ENCODE data around the gene IL33.

The IL33 gene, protein sequence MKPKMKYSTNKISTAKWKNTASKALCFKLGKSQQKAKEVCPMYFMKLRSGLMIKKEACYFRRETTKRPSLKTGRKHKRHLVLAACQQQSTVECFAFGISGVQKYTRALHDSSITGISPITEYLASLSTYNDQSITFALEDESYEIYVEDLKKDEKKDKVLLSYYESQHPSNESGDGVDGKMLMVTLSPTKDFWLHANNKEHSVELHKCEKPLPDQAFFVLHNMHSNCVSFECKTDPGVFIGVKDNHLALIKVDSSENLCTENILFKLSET

DNA sequence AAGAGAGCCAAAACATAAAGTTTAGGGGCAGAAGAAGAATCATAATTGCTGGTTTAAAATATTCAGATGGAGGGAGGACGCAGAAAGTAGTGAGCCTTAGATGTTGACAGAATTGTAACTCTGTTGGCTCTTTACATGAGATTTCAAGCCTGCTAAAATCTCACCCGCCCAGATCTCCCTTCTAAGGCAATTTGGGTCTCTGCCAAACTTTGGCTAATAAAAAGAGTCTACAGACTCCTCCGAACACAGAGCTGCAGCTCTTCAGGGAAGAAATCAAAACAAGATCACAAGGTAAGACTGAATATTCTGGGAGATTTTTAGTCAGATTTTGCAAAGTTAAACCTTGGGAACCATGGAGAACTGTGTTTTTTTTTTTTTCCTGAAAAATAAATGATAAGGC lies at the start of gene IL33:
TSS of gene IL33 (plus strand) at position 246 of the 400 bp plus-strand sequence. CDS start 25,888 bp downstream, outside the sequence.
- TF ChIP-seq ZNF70 (CRISPR knock-in tag; IDR thresholded peaks at IDR 0.05) (no peak), POU6F1 (CRISPR knock-in tag; IDR thresholded peaks at IDR 0.05; ENCODE audit: borderline replicate concordance, low read depth) (no peak), ISL1 (CRISPR knock-in tag; IDR thresholded peaks at IDR 0.05) (no peak), OSR1 (CRISPR knock-in tag; IDR thresholded peaks at IDR 0.05) (no peak), ESRRG (CRISPR knock-in tag; IDR thresholded peaks at IDR 0.05) (no peak), BACH2 (CRISPR knock-in tag; IDR thresholded peaks at IDR 0.05; ENCODE audit: borderline replicate concordance) (no peak), TCF4 (CRISPR knock-in tag; IDR thresholded peaks at IDR 0.05; ENCODE audit: borderline replicate concordance) (no peak), RARB (CRISPR knock-in tag; IDR thresholded peaks at IDR 0.05) (no peak), CREB5 (CRISPR knock-in tag; IDR thresholded peaks at IDR 0.05; ENCODE audit: low read depth) (no peak), ZNF565 (CRISPR knock-in tag; conservative IDR thresholded peaks at IDR 0.05; ENCODE audit: low read depth) (no peak), ZFP30 (CRISPR knock-in tag; IDR thresholded peaks at IDR 0.05) (no peak), GLIS3 (CRISPR knock-in tag; IDR thresholded peaks at IDR 0.05) (no peak), PPARA (CRISPR knock-in tag; IDR thresholded peaks at IDR 0.05; ENCODE audit: borderline replicate concordance) (no peak), CSDC2 (CRISPR knock-in tag; IDR thresholded peaks at IDR 0.05) (no peak), SNAI2 (CRISPR knock-in tag; IDR thresholded peaks at IDR 0.05) (no peak), TOX (CRISPR knock-in tag; IDR thresholded peaks at IDR 0.05; ENCODE audit: borderline replicate concordance) (no peak), ZNF8 (CRISPR knock-in tag; IDR thresholded peaks at IDR 0.05) (no peak), TSHZ2 (CRISPR knock-in tag; IDR thresholded peaks at IDR 0.05) (no peak)
- ATAC-seq: no peak

DNA sequence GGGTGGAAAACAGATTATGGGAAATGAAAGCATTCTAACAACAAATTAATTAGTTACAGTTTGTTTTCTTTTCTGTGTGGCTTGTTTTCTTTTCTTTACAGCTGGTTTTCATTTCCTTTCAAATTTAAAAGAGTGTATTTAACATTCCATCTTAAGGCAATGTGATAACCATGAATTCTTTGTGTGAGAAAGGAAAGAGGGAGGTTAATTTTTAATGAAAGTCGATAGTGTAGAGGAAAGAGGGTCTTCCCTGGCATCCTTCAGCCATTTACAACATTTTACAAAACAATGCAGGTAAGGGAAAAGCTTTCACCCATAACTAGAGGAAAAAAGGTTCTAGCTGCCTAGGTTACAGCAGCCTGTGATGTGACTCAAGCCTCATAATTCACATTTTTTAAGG lies 43.9 kb upstream of the IL33 start:
- TF ChIP-seq TCF4 (CRISPR knock-in tag; IDR thresholded peaks at IDR 0.05; ENCODE audit: borderline replicate concordance) (peak; percentile 60; the same call in 1 of the 2 replicates), CREB5 (CRISPR knock-in tag; IDR thresholded peaks at IDR 0.05; ENCODE audit: low read depth) (no peak)

DNA sequence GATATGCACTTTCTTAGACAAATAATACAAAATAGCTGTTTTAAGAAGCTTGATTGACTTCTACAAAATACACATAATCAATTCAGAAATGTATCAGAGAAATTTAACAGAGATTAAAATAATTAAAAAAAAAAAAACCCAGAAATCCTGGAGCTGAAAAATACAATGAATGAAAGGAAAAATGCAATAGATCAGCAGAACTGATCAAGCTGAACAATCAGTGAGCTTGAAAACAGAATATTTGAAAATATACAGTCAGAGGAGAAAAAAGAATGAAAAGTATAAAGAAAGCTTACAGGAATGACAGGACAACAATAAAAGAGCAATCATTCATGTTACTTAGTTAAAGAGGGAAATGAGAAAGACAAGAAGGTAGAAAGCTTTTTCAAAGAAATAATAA lies 41.7 kb upstream of the IL33 start:
- ATAC-seq: no peak
- no peak for TF ChIP-seq GLIS3 (CRISPR knock-in tag; IDR thresholded peaks at IDR 0.05)
- TF ChIP-seq, protein P1, sequence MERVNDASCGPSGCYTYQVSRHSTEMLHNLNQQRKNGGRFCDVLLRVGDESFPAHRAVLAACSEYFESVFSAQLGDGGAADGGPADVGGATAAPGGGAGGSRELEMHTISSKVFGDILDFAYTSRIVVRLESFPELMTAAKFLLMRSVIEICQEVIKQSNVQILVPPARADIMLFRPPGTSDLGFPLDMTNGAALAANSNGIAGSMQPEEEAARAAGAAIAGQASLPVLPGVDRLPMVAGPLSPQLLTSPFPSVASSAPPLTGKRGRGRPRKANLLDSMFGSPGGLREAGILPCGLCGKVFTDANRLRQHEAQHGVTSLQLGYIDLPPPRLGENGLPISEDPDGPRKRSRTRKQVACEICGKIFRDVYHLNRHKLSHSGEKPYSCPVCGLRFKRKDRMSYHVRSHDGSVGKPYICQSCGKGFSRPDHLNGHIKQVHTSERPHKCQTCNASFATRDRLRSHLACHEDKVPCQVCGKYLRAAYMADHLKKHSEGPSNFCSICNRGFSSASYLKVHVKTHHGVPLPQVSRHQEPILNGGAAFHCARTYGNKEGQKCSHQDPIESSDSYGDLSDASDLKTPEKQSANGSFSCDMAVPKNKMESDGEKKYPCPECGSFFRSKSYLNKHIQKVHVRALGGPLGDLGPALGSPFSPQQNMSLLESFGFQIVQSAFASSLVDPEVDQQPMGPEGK (CRISPR knock-in tag; IDR thresholded peaks at IDR 0.05; ENCODE audit: borderline replicate concordance): no peak
- TF ChIP-seq POU6F1 (CRISPR knock-in tag; IDR thresholded peaks at IDR 0.05; ENCODE audit: borderline replicate concordance, low read depth): no peak
- no peak for TF ChIP-seq ISL1 (CRISPR knock-in tag; IDR thresholded peaks at IDR 0.05)
- no peak for TF ChIP-seq TOX (CRISPR knock-in tag; IDR thresholded peaks at IDR 0.05; ENCODE audit: borderline replicate concordance)
- no peak for TF ChIP-seq PPARA (CRISPR knock-in tag; IDR thresholded peaks at IDR 0.05; ENCODE audit: borderline replicate concordance)
- no peak for TF ChIP-seq TSHZ2 (CRISPR knock-in tag; IDR thresholded peaks at IDR 0.05)
- TF ChIP-seq OSR1 (CRISPR knock-in tag; IDR thresholded peaks at IDR 0.05): no peak
- no peak for TF ChIP-seq BACH2 (CRISPR knock-in tag; IDR thresholded peaks at IDR 0.05; ENCODE audit: borderline replicate concordance)
- TF ChIP-seq RARB (CRISPR knock-in tag; IDR thresholded peaks at IDR 0.05): no peak
- no peak for TF ChIP-seq ZNF565 (CRISPR knock-in tag; conservative IDR thresholded peaks at IDR 0.05; ENCODE audit: low read depth)
- no peak for TF ChIP-seq ZNF8 (CRISPR knock-in tag; IDR thresholded peaks at IDR 0.05)
- TF ChIP-seq CSDC2 (CRISPR knock-in tag; IDR thresholded peaks at IDR 0.05): no peak
- TF ChIP-seq ARNTL (CRISPR knock-in tag; IDR thresholded peaks at IDR 0.05; ENCODE audit: borderline replicate concordance, low read depth): no peak

More for the DNA sequence above, 43.9 kb upstream of the IL33 start:
- no peak for ATAC-seq

Measured in SK-N-SH treated with all-trans-retinoic acid at 6 μM for 48 hours (cell line).